ENCODE data around the gene BAZ2B.

DNA sequence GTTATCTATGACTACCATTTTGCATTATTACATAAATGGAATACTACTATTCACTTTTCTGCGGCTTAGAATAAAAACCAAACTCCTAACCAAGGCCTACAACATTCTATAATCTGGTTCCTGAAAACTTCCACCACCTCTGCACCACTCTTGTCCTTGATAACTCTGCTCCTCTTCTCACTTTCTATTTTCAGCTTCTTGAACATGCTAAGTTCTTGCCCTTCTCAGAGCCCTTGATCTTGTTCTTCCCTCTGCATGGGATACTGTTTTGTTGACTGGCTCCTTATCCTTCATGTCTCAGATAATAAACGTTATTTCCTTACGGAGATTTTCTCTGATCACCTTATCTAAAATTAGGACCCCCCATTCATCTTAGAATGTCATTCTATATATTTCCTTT, 264.4 kb downstream of the BAZ2B start:
- TF ChIP-seq, protein P1, sequence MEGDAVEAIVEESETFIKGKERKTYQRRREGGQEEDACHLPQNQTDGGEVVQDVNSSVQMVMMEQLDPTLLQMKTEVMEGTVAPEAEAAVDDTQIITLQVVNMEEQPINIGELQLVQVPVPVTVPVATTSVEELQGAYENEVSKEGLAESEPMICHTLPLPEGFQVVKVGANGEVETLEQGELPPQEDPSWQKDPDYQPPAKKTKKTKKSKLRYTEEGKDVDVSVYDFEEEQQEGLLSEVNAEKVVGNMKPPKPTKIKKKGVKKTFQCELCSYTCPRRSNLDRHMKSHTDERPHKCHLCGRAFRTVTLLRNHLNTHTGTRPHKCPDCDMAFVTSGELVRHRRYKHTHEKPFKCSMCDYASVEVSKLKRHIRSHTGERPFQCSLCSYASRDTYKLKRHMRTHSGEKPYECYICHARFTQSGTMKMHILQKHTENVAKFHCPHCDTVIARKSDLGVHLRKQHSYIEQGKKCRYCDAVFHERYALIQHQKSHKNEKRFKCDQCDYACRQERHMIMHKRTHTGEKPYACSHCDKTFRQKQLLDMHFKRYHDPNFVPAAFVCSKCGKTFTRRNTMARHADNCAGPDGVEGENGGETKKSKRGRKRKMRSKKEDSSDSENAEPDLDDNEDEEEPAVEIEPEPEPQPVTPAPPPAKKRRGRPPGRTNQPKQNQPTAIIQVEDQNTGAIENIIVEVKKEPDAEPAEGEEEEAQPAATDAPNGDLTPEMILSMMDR (conservative IDR thresholded peaks at IDR 0.05): no peak
- TF ChIP-seq EZH2 (IDR thresholded peaks at IDR 0.05; ENCODE audit: low read depth): no peak

Measured in PC-9 (cell line).